Erythroblast (primary cell): ENCODE measurements around the gene GAB4.
A peak's percentile ranks its signal among the peaks of the same experiment; 100 is the strongest.
"Not testable (repeated sequence)": the region's sequence is repeated elsewhere in the genome, so short reads cannot be mapped to it uniquely, and the experiment has no call there.

Experiments used
- DNase-seq, 2 experiments: peaks; one replicate each; lab custom pipeline; 2025; lab: John Stamatoyannopoulos, UW
- GATA1 ChIP-seq: IDR thresholded peaks from 2 replicates; pipeline ENCODE4 v1.6.1; 2011; ENCODE audit warnings: low read depth, mild to moderate bottlenecking, control low read depth, low read length, moderate library complexity
- POLR2A ChIP-seq: IDR thresholded peaks from 2 replicates; pipeline ENCODE4 v1.6.1; 2011; ENCODE audit warnings: mild to moderate bottlenecking, low read length

GAB4 gene

DNA sequence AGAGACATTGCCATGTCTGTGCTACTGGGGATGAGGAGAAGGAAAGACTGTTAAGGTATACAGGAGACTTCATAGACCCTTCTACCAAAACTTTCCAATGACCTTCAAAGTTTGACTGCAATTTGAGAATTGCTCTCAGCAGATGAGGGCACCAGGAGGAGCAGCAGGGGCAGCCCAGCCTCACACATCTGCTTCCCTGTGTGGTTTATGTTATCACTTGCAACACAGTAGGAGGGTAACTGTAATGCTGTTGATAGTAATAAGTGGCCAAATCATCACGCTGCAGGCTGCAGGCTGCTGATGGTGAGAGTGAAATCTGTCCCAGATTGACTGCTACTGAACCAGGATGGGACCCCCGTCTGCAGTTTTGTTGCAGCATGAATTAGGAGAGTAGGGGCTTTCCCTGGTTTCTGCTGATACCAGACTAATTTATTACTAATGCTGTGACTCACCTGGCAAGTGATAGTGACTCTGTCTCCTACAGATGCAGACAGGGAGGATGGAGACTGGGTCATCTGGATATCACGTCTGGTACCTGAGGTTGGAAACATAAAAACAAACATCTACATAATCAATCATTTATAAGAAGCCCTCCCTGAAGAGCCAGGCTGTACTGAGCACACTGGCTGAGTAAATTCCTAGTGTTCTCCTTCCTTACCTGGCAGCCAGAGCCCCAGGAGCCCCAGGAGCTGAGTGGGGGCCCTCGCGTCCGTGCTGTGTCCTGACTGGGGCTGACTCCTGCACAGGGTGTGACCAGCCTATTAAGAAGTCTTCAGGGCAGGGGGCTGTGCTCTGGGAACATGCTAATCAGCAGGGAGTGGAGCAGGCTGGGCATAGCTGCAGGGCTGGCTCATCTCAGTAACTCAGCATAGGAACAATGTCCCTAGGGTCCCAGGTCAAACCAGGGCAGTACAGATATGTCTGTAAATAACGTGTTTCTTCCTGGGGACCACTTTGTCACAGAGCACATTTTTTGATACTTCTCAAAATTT is 74.4 kb downstream of the GAB4 start:
- TF ChIP-seq GATA1, result no peak
- TF ChIP-seq POLR2A, result no peak
- DNase-seq, result no peak

DNA sequence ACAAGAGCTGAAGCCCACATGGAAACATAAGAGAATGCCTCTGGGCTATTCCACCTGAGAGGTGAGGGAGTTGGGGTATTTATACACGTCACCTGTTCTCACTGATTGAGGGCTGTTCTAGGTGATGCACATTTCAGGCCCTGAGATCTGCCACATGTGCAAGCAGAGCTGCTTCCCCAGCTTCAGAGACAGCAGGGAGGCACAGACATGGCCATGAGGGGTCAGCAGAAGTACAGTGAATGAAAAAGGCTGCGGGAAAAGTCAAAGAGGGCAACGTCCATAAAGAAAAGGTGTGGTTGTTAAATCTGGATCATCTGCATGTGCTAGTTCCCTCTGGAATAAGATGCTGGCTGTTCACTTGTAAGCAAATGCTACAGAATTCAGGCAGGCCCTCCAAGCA is 75.4 kb downstream of the GAB4 start:
- no peak for DNase-seq
- TF ChIP-seq GATA1 (no peak), POLR2A (no peak)

DNA sequence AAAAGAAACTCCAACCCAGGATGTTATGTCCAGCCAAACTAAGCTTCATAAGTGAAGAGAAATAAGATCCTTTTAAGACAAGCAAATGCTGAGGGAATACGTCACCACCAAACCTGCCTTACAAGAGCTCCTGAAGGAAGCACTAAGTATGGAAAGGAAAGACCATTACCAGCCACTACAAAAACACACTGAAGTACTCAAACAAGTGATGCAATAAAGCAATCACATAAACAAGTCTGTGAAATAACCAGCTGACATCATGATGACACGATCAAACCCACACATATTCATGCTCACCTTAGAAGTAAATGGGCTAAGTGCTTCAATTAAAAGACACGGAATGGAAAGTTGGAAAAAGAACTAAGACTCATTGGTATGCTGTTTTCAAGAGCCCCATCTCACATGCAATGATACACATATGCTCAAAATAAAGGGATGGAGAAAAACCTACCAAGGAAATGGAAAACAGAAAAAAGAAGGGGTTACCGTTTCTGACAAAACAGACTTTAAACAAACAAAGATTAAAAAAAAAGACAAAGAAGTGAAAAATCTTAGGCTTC is 82.5 kb downstream of the GAB4 start:
- peak in 1 of 2 experiments; percentile 2 for DNase-seq
- no peak for TF ChIP-seq GATA1
- no peak for TF ChIP-seq POLR2A

DNA sequence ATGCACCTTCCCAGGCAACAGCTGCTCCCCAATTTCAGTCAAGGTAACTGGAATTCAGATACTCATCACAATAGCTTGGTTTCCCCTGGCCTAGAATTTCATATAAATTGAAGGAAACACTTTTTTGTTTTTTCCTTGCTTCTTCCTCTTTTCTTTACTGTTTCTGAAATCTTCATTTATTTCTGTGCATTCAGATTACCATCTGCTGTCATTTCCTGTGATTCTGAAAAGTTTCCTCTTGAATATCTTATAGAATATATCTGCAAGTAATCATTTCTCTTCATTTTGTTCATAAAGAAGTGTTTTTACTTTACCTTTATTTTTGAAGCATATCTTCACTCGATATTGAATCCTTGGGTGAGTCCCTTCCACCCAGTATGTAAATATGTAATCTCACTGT is 85.3 kb downstream of the GAB4 start:
- no peak for DNase-seq
- no peak for TF ChIP-seq POLR2A

- TF ChIP-seq POLR2A (no peak), GATA1 (no peak)
- DNase-seq, result no peak
Observed at GRCh38 chr22:16922076-16922475, 85.9 kb downstream of the GAB4 start.

DNA sequence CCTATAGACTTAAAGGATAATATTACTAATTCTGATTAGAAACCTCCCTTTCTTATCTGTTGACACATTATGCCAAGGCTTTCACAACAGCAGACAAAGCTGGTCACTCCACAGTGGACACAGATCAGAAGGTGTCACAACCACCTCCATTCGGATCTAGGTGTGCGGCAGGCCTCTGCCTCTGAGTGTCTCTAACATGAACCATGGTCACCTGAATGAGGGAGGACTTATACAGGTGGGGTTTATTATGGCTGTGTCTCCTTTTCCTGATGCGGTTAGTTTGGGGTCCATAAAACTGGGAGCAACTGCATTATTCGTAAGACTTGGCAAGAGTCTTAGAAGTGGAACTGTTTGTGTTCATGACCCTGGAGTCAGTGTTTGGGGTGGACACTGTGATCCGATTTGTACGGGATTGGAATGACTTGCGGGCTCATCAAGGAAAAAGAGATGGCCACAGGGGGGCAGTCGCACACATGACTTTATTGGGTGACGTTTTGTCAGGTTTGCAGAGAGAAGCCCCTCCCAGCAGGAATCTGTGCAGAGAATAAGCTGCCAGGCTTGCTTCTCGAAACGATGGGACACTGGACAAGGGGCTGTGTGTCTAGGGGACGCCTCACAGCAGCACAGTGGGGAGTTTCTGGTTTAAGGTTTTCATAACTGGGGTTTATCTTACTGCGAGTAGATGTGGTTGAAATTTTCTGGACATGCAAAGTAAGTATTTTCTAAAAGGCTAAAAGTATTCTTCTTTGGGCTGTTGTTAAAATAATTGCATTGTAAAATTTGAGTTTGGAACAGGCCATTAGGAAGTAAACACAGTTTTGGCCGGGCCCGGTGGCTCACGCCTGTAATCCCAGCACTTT is 90.6 kb downstream of the GAB4 start:
- TF ChIP-seq GATA1 (no peak), POLR2A (no peak)
- peak; percentile 39 to 58 for DNase-seq

- TF ChIP-seq GATA1, result no peak
- DNase-seq, result no peak
Observed at GRCh38 chr22:16915701-16916100, 92.3 kb downstream of the GAB4 start.

- DNase-seq, result not testable (repeated sequence)
Observed at GRCh38 chr22:16914911-16915310, 93.1 kb downstream of the GAB4 start.

DNA sequence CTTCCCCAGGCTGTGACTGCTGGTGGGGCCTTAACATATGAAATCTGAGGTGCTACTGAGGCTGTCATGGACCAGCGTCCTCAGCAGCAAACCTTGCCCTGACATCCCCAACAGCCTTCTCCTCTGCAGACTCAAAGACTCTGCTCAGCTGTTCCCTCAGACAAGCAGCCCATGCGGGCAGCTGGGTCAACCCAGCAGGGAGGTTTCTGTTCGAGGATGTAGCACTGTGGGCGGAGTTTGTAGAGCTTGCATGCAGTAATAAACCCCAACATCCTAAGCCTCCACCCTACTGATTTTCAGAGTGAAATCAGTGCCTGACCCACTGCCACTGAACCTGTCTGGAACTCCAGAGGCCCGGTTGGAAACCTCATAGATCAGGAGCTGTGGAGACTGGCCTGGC is 94.0 kb downstream of the GAB4 start:
- TF ChIP-seq GATA1 (no peak), POLR2A (no peak)
- no peak for DNase-seq

DNA sequence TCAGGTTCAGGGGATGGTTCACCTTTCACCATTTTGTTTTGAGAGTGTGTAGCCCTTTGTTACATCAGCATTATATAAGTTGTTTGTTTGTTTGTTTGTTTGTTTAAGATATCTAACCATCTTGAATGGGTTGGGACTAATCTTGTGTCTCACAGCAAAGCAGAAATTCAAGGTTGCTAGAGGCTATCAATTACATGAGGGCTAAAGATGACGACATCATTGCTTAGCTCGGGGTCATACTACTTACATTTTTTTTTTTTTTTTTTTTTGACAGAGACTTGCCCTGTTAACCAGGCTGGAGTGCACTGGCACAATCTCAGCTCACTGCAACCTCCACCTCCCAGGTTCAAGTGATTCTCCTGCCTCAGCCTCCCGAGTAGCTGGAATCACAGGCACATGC is 95.7 kb downstream of the GAB4 start:
- TF ChIP-seq GATA1 (no peak), POLR2A (no peak)
- no peak for DNase-seq
